HG02884 (cell line): ENCODE data around the gene CFAP299.

ENCODE experiments used
- ATAC-seq: cut with Tn5 transposase; IDR thresholded peaks from one replicate; pipeline ENCODE4 v1.9.1; 2021; ENCODE audit warnings: mild to moderate bottlenecking, moderate library complexity; ENCODE audit not compliant: unreplicated experiment

CFAP299 gene

DNA sequence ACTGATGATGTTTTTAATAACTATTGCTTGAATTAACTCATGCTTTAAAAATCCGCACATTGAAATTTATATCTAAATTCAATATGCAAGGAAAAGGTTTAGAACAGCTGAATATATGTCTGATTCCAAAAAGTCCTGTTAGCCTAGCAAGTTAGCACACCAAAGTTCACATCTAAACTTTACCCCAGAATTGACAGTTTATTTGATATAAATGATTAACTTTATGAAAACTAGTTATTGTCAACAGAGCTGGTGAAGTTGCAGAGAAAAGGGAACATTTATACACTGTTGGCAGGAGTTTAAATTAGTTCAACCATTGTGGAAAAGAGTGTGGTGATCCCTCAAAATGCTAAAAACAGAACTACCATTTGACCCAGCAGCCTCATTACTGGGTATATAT is 574.4 kb downstream of the CFAP299 start:
- ATAC-seq = no peak

DNA sequence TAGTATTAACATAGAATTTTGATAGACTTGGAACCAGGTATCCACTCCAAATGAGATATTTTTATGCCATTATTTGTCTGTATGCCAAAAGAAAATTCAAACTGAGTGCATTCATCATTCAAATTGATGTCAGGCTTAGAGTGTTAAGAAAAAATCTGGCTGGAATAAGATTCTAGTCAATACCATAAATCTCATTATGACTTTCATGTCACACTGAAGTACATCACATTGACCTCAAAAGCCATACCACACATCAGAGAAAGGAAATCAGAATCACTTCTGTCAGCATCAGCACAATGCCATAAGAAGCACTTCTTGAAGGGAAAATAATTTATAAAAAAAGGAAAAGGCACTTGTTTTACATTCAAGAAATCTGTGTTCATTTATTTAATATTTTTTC is 575.9 kb downstream of the CFAP299 start:
- ATAC-seq = peak; percentile 53

DNA sequence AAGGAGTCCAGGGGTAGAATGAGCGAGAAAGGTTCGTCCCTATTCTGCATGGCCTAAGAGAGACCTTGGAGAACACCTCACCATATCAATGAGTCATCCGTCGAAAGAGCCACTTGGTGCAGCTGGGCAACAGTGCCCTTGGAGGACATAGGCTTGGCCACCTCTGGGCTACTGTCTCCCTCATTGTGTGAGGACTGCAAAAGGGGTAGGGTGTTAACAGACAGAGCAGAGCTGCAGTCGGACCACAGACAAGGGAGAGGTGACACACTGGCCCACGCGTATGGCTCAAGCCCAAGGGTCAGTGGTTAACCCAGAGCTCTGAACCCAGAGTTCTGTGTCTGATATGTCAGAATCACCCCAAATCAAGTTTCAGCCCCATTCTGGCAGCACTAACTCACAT is 576.8 kb downstream of the CFAP299 start:
- ATAC-seq = no peak

DNA sequence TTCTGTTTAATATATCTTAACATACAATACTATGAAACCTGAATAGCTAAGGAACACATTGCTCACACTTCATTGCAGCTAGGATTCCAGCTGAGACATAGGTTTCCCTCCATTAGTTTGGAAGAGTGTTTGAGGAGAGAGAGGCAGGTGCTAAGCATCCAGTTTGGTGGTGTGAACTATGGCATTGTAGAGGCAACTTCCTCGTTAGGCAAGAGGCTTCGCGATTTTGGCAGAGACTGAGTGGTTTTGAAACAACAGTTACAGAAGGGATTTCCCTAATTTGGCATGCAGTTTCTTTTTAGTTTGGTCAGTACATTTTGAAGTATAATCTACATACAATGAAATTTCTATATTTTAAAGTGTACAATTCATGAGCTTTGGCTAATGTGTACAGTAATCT is 577.9 kb downstream of the CFAP299 start:
- ATAC-seq = peak; percentile 75

DNA sequence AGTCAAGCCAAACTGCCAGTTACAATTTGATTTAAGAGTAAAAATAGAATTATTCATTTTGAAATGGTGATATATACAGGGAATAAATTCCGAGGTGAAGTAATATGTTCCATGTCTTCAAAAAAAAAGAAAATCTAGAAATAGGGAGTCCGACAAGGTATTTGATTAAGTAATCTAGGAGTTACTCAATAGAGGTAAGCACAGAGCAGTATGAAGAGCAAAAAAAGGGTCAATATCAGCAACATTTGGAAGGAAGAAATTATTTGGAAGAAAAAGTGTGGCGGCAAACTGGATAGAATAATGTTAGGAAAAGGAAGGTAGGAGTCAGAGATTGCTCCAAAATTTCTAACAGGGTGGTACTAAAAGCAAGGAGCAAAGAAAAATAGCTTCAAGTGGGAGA is 581.2 kb downstream of the CFAP299 start:
- ATAC-seq = no peak

DNA sequence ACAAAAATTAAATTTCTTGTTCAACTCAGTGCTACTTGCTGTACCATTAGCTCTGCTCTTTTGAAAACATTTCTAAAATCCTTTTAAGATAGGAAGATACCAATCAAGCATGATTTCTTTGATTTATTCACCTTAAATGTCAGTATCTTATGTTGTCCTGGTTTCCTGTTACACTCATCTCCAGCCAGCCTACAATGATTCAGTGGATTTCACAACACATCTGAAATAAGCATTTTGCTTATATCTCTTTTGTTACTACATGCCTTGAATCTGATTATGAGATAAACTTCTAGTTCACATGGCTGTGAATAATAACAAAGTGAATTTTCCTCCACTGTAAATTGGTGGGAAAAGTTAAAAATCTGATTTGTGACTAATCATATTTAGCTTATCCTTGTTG is 582.5 kb downstream of the CFAP299 start:
- no peak for ATAC-seq

DNA sequence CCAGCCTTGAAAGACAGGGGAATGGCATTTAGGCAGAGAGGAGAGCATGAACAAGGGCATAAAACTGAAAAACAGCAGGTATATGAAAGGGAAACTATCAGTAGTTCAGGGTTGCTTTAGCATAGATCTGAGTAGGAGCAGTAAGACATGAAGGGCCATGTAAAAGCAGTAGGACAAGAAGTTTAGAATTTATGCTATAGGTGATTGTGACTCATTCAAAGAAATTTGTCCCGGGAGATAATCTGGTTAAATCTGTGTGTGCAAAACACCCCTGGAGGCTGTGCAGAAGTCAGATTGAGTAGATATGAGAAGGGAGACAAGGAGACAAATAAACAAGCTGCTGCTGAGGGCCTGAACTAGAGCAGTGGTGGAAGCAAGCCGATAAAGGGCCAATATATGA is 585.9 kb downstream of the CFAP299 start:
- no peak for ATAC-seq

DNA sequence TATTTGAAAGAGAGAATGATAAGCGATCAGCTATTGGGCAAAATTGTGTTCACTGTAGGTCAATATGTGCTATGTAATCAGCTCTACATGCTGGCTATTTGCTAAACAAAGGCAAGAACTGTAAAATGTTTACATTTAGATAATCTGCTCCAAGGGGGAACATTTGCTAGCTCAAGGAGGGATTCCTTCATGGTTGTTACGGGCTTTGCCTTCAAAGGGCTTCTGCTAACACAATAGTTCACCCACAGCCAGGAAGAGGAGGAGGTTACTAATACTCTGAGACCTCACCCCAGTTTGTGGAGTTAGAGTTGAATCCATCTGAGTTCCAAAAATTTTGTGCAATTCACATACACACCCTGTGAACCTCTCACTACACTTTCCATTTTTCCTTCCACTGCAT is 587.4 kb downstream of the CFAP299 start:
- ATAC-seq = no peak

DNA sequence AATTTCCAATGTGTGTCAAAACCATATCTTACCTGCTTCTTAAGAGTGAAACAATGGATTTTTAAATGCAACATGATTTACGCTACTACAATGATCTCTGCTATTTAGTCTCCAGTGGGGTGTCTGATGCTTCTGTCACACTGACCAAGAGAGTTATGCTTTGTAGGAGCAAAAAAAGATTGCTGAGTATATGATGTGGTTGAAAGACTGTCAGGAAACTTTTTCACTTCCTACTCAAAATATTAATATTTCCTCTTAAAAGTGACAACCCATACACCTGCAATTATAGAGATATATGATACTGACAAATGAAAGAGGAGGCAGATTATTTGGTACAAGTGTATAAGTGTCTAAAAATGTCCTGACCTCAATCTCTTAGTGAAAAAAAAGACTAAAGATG is 589.8 kb downstream of the CFAP299 start:
- ATAC-seq = no peak

DNA sequence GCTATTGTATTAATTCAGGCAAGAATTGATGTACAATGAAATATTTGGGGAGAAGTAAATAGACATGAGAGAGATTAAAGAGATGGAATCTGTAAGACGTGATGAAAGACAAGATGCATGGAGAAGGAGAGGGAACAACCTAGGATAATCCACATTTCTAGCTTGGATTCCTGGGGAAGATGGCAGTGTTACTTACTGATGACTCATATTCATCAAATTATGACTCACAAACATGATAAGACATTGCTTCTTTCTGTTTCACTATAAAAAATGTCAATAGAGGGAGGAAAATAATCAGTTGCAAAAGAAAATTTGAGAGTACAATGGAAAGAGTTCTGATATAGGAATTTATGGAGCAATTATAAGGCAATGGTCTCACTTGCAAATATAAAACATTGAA is 590.9 kb downstream of the CFAP299 start:
- peak; percentile 52 for ATAC-seq

DNA sequence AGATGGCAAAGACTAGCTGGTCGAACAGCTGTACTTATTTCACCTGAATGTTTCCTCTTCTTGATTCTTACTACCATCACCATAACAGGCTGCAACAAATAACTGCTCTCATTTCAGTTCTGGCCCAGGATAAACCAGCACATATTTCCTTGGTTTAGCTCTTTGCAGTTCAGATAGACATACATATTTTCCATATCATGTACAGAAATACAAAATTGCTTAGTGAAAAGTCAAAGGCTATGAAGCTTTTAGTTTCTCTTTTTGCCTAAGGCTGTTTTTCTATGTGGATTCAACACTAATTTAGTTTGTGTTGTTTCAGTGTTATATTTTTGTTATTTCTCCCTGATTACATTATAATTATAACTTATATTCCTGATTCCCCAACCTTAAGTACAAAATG is 591.4 kb downstream of the CFAP299 start:
- peak; percentile 29 for ATAC-seq

DNA sequence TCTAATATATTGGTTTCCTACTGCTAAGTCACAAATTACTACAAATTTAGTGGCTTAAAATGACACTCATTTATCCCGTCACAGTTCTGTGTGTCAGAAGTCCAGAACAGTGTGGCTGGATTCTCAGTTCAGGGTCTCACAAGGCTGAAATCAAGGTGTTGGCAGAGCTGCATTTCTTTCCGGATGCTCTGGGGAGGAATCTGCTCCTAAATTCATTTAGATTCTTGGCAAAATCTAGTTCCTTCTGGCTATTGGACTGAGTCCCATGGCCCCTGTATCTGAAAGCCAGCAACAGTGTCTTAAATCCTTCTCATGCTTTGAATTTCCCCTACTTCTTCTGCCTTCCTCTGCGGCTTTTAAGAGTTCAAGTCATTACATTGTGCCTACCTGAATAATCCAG is 591.9 kb downstream of the CFAP299 start:
- no peak for ATAC-seq

DNA sequence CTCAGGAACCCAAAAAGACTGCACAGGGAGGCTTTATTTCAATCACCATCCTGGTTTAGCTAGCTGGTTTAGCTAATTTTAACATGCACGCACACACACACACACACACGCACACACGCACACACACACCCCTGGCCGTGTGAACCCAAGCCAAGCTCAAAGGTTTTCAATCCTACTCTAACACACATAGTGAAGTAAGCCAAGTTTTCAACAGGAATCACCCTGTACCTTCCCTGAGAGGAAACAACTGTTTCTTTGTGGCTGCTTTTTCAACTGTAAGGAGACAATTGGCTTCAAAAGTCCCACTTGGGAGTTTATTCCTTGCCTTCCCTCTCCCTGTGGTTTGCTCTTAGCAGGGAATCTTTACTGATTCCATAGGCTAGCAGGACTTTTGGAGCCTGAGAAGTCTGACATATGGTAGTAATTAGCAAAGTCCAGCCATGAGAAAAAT is 596.1 kb downstream of the CFAP299 start:
- no peak for ATAC-seq

DNA sequence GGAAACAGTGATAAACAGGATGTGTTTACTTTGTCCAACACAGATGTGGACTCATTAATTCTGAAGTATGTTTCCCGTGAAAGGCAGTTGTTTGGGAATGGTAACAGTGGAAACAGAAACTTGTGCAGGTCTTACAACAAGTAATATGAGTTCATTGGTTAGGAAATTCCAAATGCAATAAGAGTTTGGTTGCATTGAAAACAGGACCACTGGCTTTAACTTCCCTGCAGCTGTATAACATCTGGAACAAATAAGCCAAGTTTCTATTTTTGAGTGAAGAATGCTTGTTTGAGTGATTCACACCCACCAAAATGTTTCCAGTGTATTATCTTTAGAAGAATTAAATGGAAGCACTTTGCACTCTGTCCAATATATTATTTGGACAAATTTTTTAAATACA is 612.6 kb downstream of the CFAP299 start:
- ATAC-seq = no peak

DNA sequence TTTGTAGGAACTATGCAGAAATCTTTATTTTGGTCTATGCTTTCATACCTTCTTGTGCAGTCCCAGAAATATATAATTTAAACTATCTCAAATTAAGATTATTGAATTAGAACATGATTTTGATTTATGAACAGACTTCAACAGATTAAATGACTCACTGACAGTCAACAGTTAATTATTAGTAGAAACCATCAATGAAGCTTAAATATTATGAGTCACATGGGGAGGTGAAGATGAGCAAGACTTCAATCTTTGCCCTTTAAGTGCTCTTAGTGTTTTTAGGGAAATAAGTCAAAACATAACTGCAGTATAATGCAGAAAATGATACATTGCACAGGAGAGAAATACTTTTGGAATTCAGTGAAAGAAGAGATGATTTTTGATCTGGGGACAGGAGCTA is 613.5 kb downstream of the CFAP299 start:
- peak; percentile 50 for ATAC-seq

DNA sequence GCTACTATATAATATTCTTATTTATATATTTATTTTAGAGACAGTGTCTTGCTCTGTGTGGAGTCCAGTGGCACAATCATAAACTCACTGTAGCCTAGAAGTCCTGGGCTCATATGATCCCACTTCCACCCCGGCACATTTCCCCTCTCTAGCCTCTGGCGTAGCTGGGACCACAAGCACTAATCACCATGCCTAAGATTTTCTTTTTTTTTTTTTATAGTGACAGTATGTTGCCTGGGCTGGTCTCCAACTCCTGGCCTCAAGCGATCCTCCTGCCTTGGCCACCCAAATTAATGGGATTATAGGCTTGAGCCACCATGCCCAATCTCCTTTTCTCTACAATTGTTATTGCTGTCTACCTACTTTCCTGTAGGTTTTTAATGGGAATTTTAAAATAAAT is 620.9 kb downstream of the CFAP299 start:
- no peak for ATAC-seq

DNA sequence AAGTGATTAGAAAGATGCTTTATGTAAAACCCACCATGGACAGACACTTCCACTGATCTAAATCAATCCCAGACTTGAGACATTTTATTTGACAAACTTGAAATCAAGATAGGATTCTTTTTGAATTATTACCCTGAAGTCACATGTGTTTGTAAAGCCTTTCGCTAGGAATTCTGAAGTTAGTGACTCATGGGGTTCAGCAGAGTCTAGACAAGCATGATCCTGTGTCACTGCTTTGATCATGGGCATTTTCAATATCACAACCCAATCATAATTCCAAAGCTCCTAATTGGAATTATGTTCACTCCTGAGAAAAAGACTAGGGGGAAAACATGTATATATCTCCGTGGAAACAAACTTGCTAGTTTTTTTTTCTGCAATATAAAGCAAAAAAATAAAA is 627.5 kb downstream of the CFAP299 start:
- no peak for ATAC-seq

DNA sequence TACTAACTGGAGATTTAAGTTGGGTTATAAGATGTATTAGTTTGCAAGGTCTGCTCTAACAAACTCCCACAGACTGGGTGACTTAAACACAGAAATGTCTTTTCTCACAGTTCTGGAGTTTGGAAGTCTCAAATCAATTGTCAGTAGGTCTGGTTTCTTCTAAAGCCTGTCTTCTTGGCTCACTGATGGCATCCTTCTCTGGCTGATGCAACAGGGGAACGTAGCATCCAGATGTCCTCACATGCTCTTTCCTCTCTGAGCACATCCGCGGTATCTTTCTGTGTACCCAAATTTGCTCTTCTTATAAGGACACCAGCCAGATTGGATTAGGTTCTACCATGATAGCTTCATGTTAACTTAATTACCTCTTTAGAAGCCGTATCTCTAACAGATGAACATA is 631.8 kb downstream of the CFAP299 start:
- ATAC-seq = no peak

DNA sequence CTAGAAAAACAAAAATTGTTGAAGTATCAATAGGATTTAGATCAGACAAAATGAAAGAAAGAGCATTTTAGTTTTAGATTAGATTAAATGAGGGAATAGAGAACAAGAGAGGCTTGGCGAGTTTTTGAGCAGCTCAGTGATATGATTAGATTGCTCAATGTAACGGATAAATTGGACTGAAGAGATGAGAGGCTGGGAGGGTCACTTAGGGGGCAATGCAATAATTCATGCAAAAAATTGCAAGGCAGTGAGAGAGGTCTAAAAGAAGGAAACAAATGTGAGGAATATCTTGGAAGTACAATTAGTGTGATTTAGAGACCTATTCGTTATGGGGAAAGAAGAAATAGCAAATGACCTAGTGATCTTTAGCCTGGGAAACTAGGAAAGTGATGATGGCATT is 644.7 kb downstream of the CFAP299 start:
- ATAC-seq = no peak

DNA sequence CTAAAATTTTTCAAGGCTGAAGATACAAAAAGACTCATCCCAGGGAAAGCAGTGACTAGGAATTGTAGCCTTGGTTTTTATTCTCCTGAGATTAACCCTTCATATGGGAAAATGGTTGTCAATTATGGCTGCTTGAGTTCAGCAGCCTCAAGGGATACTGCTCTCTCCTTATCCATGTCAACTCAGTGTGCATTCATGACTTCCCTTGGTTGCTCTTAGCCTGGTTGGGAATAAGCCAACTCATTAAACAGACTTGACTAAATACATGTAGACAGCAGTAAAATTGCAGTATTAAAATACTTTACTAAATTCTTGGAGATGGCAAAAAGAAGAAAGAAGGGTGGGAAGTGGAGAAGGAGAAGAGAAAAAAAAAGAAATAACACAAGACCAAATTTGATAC is 650.5 kb downstream of the CFAP299 start:
- ATAC-seq = no peak

DNA sequence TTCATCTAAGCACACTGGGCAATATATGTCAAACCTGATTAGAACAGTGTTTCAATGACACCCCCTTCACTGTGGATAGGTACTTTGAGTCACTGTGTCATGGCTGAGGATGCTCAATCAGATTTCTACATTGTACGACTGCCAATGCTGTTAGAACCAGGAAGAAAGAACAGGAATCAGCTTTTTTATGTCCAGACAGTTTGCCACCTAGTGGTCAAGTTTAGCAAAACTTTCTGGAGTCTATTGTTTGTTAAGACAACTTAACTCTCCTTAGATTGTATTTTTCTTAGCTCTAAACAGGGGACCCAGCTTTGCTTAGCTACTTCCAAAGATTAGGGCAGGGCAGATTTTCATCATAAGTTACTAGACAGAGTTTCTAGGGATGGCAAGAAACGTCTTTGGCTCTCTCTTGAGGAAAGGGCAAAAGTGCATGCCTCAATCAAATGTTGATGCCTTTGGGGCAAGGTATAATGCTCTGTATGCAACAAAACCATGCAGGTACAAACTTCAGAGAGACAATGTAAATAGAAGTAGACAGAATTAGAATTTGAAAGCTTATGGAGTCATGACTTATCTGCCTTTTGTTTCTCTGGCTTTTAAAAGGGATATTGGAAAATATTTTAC is 654.5 kb downstream of the CFAP299 start:
- peak; percentile 83 for ATAC-seq

DNA sequence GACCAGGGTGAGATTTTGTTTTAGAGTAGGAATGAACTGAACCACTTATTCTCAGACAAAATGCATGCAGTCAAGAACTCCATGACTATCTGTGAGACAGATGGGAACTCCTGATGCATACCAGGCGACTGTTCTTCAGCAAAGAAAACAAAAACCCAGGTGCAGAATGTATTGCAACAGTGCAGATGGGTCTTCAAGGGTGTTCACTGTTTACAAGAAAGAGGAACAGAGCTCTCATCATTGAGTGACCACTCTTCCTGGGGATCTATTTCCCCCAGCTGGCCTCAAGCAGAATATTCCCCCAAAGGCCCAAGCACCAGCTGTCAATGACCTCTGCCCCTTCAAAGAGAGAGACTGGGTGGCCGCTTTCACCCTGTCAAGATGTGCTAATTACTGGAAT is 655.3 kb downstream of the CFAP299 start:
- ATAC-seq = no peak

DNA sequence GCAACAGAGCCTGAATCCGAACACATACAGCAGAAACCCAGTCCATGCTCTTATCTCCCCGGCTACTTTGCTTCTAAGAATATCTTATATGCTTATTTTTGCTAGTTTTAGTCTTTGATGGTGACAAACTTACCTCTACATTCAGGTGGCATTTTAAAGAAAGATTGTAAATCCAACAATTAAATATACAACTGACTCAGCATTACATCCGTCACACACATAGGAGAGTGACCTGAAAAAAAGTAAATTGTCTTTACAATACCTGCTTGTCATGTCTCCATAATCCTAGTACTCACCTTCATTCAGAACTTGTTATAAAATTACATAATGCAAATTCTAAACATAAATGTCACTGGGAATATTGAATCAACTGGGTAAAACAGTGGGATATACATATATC is 664.4 kb downstream of the CFAP299 start:
- ATAC-seq = no peak
